Mesenchymal stem cell (in vitro differentiated cells and primary cell): ENCODE measurements around the gene REPS1.

Experiments used
- DNase-seq: peaks from one replicate; pipeline ENCODE4 v3.0.0-alpha.2; 2013
- H2AFZ ChIP-seq: one replicate; pipeline ENCODE4 v1.6.1; 2013; ENCODE audit warnings: low read depth, mild to moderate bottlenecking, control low read depth, inconsistent platforms, low read length, moderate library complexity
- H2AK5ac ChIP-seq: 2 replicates; pipeline ENCODE4 v1.6.1; 2013; ENCODE audit warnings: low read length, moderate library complexity, mild to moderate bottlenecking, inconsistent platforms; ENCODE audit not compliant: severe bottlenecking
- H2BK120ac ChIP-seq: one replicate; pipeline ENCODE4 v1.6.1; 2013; ENCODE audit warnings: low read depth, mild to moderate bottlenecking, inconsistent platforms, low read length, moderate library complexity
- H2BK12ac ChIP-seq, 2 experiments: one replicate each; pipeline ENCODE4 v1.6.1; 2013; ENCODE audit warnings: inconsistent platforms in 2 of 2, low read length in 2 of 2, mild to moderate bottlenecking in 2 of 2, moderate library complexity in 2 of 2, control low read depth in 1 of 2
- H2BK15ac ChIP-seq: one replicate; pipeline ENCODE4 v1.6.1; 2013; ENCODE audit warnings: mild to moderate bottlenecking, low read depth, inconsistent platforms; ENCODE audit not compliant: poor library complexity, severe bottlenecking
- H2BK5ac ChIP-seq: 2 replicates; pipeline ENCODE4 v1.6.1; 2013; ENCODE audit warnings: low read depth, mild to moderate bottlenecking, low read length, control low read depth, inconsistent platforms; ENCODE audit not compliant: poor library complexity, severe bottlenecking
- H3K14ac ChIP-seq, 2 experiments: one replicate each; pipeline ENCODE4 v1.6.1; 2013; ENCODE audit warnings: inconsistent platforms in 2 of 2, low read length in 2 of 2, control low read depth in 1 of 2, mild to moderate bottlenecking in 1 of 2, moderate library complexity in 1 of 2
- H3K18ac ChIP-seq, 2 experiments: one replicate each; pipeline ENCODE4 v1.6.1; 2013; ENCODE audit warnings: inconsistent platforms in 2 of 2, low read length in 2 of 2, control low read depth in 1 of 2, low read depth in 1 of 2, mild to moderate bottlenecking in 1 of 2
- H3K23ac ChIP-seq, 2 experiments: one replicate each; pipeline ENCODE4 v1.6.1; 2013; ENCODE audit warnings: inconsistent platforms in 2 of 2, low read length in 2 of 2, mild to moderate bottlenecking in 2 of 2, moderate library complexity in 2 of 2, control low read depth in 1 of 2
- H3K27ac ChIP-seq: 2 replicates; pipeline ENCODE4 v1.5.1; 2013; ENCODE audit warnings: mild to moderate bottlenecking, moderate library complexity, low read length, control low read depth, inconsistent platforms; ENCODE audit not compliant: poor library complexity, severe bottlenecking
- H3K27me3 ChIP-seq, 2 experiments: 2 replicates each; pipeline versions ENCODE4 v1.6.1 to v1.7.0; 2013; ENCODE audit warnings: low read length in 2 of 2, mild to moderate bottlenecking in 2 of 2, moderate library complexity in 2 of 2, control low read depth in 1 of 2, inconsistent platforms in 1 of 2; ENCODE audit not compliant: control insufficient read depth in 1 of 2, insufficient read depth in 1 of 2
- H3K36me3 ChIP-seq, 2 experiments: 2 replicates each; pipeline versions ENCODE4 v1.6.1 to v1.7.0; 2013; ENCODE audit warnings: low read length in 2 of 2, control low read depth in 1 of 2, inconsistent platforms in 1 of 2, low read depth in 1 of 2, mild to moderate bottlenecking in 1 of 2; ENCODE audit not compliant: insufficient read depth in 2 of 2, control insufficient read depth in 1 of 2
- H3K4ac ChIP-seq, 2 experiments: one replicate each; pipeline ENCODE4 v1.6.1; 2013; ENCODE audit warnings: inconsistent platforms in 2 of 2, low read length in 2 of 2, mild to moderate bottlenecking in 2 of 2, moderate library complexity in 2 of 2, control low read depth in 1 of 2, low read depth in 1 of 2
- H3K4me1 ChIP-seq: 2 replicates; pipeline ENCODE4 v1.6.1; 2013; ENCODE audit warnings: low read depth, low read length, control low read depth; ENCODE audit not compliant: control insufficient read depth, insufficient read depth
- H3K4me2 ChIP-seq: 2 replicates; pipeline ENCODE4 v1.6.1; 2013; ENCODE audit warnings: low read length, mild to moderate bottlenecking, inconsistent platforms; ENCODE audit not compliant: poor library complexity, severe bottlenecking
- H3K4me3 ChIP-seq, 2 experiments: 2 replicates each; pipeline versions ENCODE4 v1.5.1 to v1.7.0; 2013; ENCODE audit warnings: low read length in 2 of 2, mild to moderate bottlenecking in 2 of 2, control low read depth in 1 of 2, low read depth in 1 of 2; ENCODE audit not compliant: insufficient read depth in 1 of 2
- H3K79me1 ChIP-seq: replicated peaks from 2 replicates; pipeline ENCODE4 v1.6.1; 2013; ENCODE audit warnings: mild to moderate bottlenecking, control low read depth, low read length, inconsistent platforms; ENCODE audit not compliant: poor library complexity, severe bottlenecking
- H3K9ac ChIP-seq: 2 replicates; pipeline ENCODE4 v1.7.0; 2013; ENCODE audit warnings: mild to moderate bottlenecking, low read length, moderate library complexity
- H3K9me3 ChIP-seq: 2 replicates; pipeline ENCODE4 v1.7.0; 2013; ENCODE audit warnings: mild to moderate bottlenecking, low read length; ENCODE audit not compliant: control insufficient read depth
- H4K8ac ChIP-seq: one replicate; pipeline ENCODE4 v1.6.1; 2013; ENCODE audit warnings: inconsistent platforms, mild to moderate bottlenecking, low read length, moderate library complexity
- H4K91ac ChIP-seq: one replicate; pipeline ENCODE4 v1.6.1; 2013; ENCODE audit warnings: mild to moderate bottlenecking, low read length, inconsistent platforms
- WGBS: methylation state at CpG from one replicate; pipeline ENCODE4 v1.1.7; 2013; ENCODE audit warnings: mixed read lengths; 5-methylcytosine and 5-hydroxymethylcytosine counted together

The REPS1 gene

GRCh38 chr6:138981416-138981815, 6.6 kb downstream of the REPS1 start:
- Histone ChIP-seq H3K18ac (no peak overlapping the region), H3K14ac (no peak overlapping the region), H3K79me1 (peaks cover 8% of the 10 kb centered on the region), H4K8ac (no peak overlapping the region), H3K27ac (no peak overlapping the region), H2BK5ac (no peak overlapping the region), H2AK5ac (no peak overlapping the region), H3K36me3 (no peaks in the 10 kb centered on the region), H3K9me3 (no peaks in the 10 kb centered on the region), H3K27me3 (no peaks in the 10 kb centered on the region), H2BK15ac (no peak overlapping the region), H2BK120ac (no peak overlapping the region), H2AFZ (no peak overlapping the region), H3K4me1 (peaks cover 1% of the 10 kb centered on the region), H2BK12ac (no peak overlapping the region), H3K23ac (no peak overlapping the region), H3K4ac (no peak overlapping the region), H4K91ac (no peak overlapping the region), H3K4me3 (no peak overlapping the region), H3K4me2 (no peak overlapping the region), H3K9ac (no peak overlapping the region)
- 48% methylated on average over 2 of the region's 2 CpGs for WGBS
- peak; percentile 17 for DNase-seq

GRCh38 chr6:138979813-138980668, 8.0 kb downstream of the REPS1 start:
- no peak overlapping the region for H2BK120ac ChIP-seq
- H2BK12ac ChIP-seq, result no peak overlapping the region
- H2AFZ ChIP-seq, result no peak overlapping the region
- no peaks in the 10 kb centered on the region for H3K9me3 ChIP-seq
- H3K36me3 ChIP-seq, result no peaks in the 10 kb centered on the region
- no peak overlapping the region for H3K14ac ChIP-seq
- H3K27ac ChIP-seq, result no peak overlapping the region
- H3K9ac ChIP-seq, result no peak overlapping the region
- H3K23ac ChIP-seq, result no peak overlapping the region
- H4K8ac ChIP-seq, result no peak overlapping the region
- no peak overlapping the region for H3K4me3 ChIP-seq
- no peak overlapping the region for H2BK15ac ChIP-seq
- no peak overlapping the region for H4K91ac ChIP-seq
- H3K18ac ChIP-seq, result peak overlapping the region in 1 of 2 experiments; percentile 8
- H3K4ac ChIP-seq, result no peak overlapping the region
- WGBS, result 97% methylated on average over 5 of the region's 5 CpGs
- peaks cover 1% of the 10 kb centered on the region for H3K4me1 ChIP-seq
- no peak for DNase-seq
- H3K4me2 ChIP-seq, result no peak overlapping the region
- H3K27me3 ChIP-seq, result no peaks in the 10 kb centered on the region
- H2BK5ac ChIP-seq, result no peak overlapping the region
- no peak overlapping the region for H2AK5ac ChIP-seq
- peaks cover 10% of the 10 kb centered on the region for H3K79me1 ChIP-seq

GRCh38 chr6:138979365-138979764, 8.7 kb downstream of the REPS1 start:
- Histone ChIP-seq H3K4me2 (no peak overlapping the region), H3K4me3 (no peak overlapping the region), H2BK120ac (no peak overlapping the region), H3K79me1 (peaks cover 8% of the 10 kb centered on the region), H3K27me3 (no peaks in the 10 kb centered on the region), H4K8ac (no peak overlapping the region), H3K4ac (no peak overlapping the region), H2BK12ac (no peak overlapping the region), H2BK5ac (no peak overlapping the region), H3K23ac (no peak overlapping the region), H3K36me3 (no peaks in the 10 kb centered on the region), H2AK5ac (no peak overlapping the region), H3K4me1 (peaks cover 1% of the 10 kb centered on the region), H3K9me3 (no peaks in the 10 kb centered on the region), H2BK15ac (no peak overlapping the region), H3K27ac (no peak overlapping the region), H3K18ac (no peak overlapping the region), H3K9ac (no peak overlapping the region), H2AFZ (no peak overlapping the region), H3K14ac (no peak overlapping the region), H4K91ac (no peak overlapping the region)
- WGBS, result 90% methylated on average over 2 of the region's 2 CpGs
- no peak for DNase-seq

- Histone ChIP-seq H3K27ac (no peak overlapping the region), H3K27me3 (no peaks in the 10 kb centered on the region), H3K14ac (no peak overlapping the region), H2AFZ (no peak overlapping the region), H3K23ac (no peak overlapping the region), H3K18ac (no peak overlapping the region), H2BK12ac (no peak overlapping the region), H4K91ac (no peak overlapping the region), H3K4me2 (no peak overlapping the region), H2BK5ac (no peak overlapping the region), H3K4ac (no peak overlapping the region), H3K79me1 (peaks cover 3% of the 10 kb centered on the region), H2BK15ac (no peak overlapping the region), H2BK120ac (no peak overlapping the region), H3K9me3 (no peaks in the 10 kb centered on the region), H3K9ac (no peak overlapping the region), H2AK5ac (no peak overlapping the region), H3K4me3 (no peak overlapping the region), H4K8ac (no peak overlapping the region), H3K4me1 (peaks cover 3% of the 10 kb centered on the region), H3K36me3 (no peaks in the 10 kb centered on the region)
- DNase-seq, result no peak
- 89% methylated on average over 4 of the region's 4 CpGs for WGBS
Measured at GRCh38 chr6:138978229-138978628, 9.8 kb downstream of the REPS1 start.
